Cardiac muscle cell (in vitro differentiated cells and primary cell): ENCODE data around the gene TCTN3. TPM values are rescaled to one million over a fixed set of nuclear protein-coding genes. Genes with fewer than 3 reads are reported as not detected.
A peak's percentile ranks its signal among the peaks of the same experiment; 100 is the strongest.

Source experiments
- DNase-seq, 2 donors: peaks; one replicate each; pipeline versions ENCODE4 v3.0.0 to v3.0.0-alpha.2; 2010 to 2017; ENCODE audit warnings: low read depth in 1 of 2, low spot score in 1 of 2
- H3K27ac ChIP-seq: fragments of 200-600 bp; sonication (generic); 2 replicates; pipeline ENCODE4 v1.5.1; 2016
- H3K27me3 ChIP-seq: fragments of 200-600 bp; sonication (generic); 2 replicates; pipeline ENCODE4 v1.6.0; 2016; ENCODE audit warnings: control low read depth
- H3K36me3 ChIP-seq: fragments of 200-600 bp; sonication (generic); 2 replicates; pipeline ENCODE4 v1.5.1; 2016; ENCODE audit warnings: control low read depth
- H3K4me1 ChIP-seq: fragments of 200-600 bp; sonication (generic); 2 replicates; pipeline ENCODE4 v1.8.1; 2017; ENCODE audit warnings: low read depth, mild to moderate bottlenecking, mixed run types
- H3K4me3 ChIP-seq: fragments of 200-600 bp; sonication (generic); 2 replicates; pipeline ENCODE4 v1.5.1; 2016; ENCODE audit warnings: mild to moderate bottlenecking
- H3K9me3 ChIP-seq: fragments of 200-600 bp; sonication (generic); 2 replicates; pipeline ENCODE4 v1.5.1; 2017; ENCODE audit warnings: low read depth, mild to moderate bottlenecking, control low read depth
- polyA plus RNA-seq: library from polyadenylated mRNA; unstranded; fragments of >200 nt; fragmentation: Nextera tagmentation; extraction: Ambion mirVana; gene quantifications from 2 replicates; pipeline ENCODE4 v1.2.1, GENCODE V29; 2016
- total RNA-seq: library from RNA; depleted of rRNA; stranded (reverse); fragments of >200 nt; gene quantifications from 2 replicates; pipeline ENCODE4 v1.2.3, GENCODE V29; 2016
- TF ChIP-seq, protein P1 (sequence below): IDR thresholded peaks from 2 replicates; pipeline ENCODE4 v1.5.1; 2012; ENCODE audit warnings: low read depth, mild to moderate bottlenecking, low read length

TCTN3 gene
- total and polyA plus RNA-seq, 2 experiments from 2014 or later: 21.9 to 40.6 TPM

DNA sequence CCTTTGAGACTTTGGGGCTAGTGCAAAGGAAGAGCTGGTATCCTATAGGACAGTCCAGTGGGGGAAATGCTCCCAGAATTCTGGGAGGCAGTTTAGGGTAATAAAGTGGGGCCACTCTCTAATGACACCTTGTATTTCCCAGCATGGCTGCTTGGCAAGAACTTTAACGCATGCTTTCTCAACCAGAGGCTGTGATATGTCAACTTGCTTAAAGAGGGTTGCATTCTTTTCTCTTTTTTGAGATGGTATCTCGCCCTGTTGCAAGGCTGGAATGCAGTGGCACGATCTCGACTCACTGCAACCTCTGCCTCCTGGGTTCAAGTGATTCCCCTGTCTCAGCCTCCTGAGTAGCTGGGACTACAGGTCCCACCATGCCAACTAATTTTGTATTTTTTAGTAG is 75.6 kb downstream of the TCTN3 start:
- Histone ChIP-seq H3K9me3 (no peaks in the 10 kb centered on the region), H3K36me3 (peaks cover 50% of the 10 kb centered on the region), H3K27me3 (no peaks in the 10 kb centered on the region), H3K4me3 (no peak overlapping the region), H3K27ac (peak overlapping the region; percentile 19), H3K4me1 (no peaks in the 10 kb centered on the region)
- TF ChIP-seq, protein P1, sequence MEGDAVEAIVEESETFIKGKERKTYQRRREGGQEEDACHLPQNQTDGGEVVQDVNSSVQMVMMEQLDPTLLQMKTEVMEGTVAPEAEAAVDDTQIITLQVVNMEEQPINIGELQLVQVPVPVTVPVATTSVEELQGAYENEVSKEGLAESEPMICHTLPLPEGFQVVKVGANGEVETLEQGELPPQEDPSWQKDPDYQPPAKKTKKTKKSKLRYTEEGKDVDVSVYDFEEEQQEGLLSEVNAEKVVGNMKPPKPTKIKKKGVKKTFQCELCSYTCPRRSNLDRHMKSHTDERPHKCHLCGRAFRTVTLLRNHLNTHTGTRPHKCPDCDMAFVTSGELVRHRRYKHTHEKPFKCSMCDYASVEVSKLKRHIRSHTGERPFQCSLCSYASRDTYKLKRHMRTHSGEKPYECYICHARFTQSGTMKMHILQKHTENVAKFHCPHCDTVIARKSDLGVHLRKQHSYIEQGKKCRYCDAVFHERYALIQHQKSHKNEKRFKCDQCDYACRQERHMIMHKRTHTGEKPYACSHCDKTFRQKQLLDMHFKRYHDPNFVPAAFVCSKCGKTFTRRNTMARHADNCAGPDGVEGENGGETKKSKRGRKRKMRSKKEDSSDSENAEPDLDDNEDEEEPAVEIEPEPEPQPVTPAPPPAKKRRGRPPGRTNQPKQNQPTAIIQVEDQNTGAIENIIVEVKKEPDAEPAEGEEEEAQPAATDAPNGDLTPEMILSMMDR: no peak
- DNase-seq: no peak

DNA sequence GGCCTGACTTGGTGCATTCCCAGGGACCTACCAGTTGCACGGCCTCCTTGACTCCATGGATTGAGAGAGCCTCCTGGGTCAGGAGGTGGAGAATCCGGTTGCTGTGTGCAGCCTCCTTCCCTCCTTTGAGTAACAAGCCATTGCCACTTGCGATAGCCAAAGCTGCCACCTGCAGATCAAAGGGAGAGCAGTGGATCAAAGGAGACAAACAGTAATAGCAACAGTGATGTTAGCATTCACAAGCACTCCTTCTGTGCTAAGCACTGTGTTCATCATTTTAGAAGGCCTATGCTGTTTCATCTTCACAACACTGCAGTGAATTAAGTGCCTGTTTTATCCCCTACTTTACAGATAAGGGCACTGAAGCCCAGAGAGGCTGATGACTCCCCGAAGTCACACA is 77.3 kb downstream of the TCTN3 start:
- no peak for DNase-seq
- H3K27me3 ChIP-seq: no peaks in the 10 kb centered on the region
- peaks cover 46% of the 10 kb centered on the region for H3K36me3 ChIP-seq
- H3K4me3 ChIP-seq: no peak overlapping the region
- H3K4me1 ChIP-seq: no peaks in the 10 kb centered on the region
- no peak overlapping the region for H3K27ac ChIP-seq
- TF ChIP-seq, protein P1: no peak
- H3K9me3 ChIP-seq: no peaks in the 10 kb centered on the region

Other genes starting within 250 kb of the TCTN3 start
- gene SORBS1, start 132.6 kb downstream of the TCTN3 start, total RNA-seq: 14.9 and 20.6 TPM in 2 replicates
- 11.0 and 12.8 TPM in 2 replicates for gene SORBS1, start 132.6 kb downstream of the TCTN3 start, polyA plus RNA-seq
- 40.4 and 44.1 TPM in 2 replicates for gene ALDH18A1, start 37.2 kb downstream of the TCTN3 start, total RNA-seq
- gene ALDH18A1, start 37.2 kb downstream of the TCTN3 start, polyA plus RNA-seq: 46.6 and 49.3 TPM in 2 replicates
- 0.95 and 1.1 TPM in 2 replicates for gene ENTPD1, start 62.2 kb upstream of the TCTN3 start, total RNA-seq
- 1.6 and 2.0 TPM in 2 replicates for gene ENTPD1, start 62.2 kb upstream of the TCTN3 start, polyA plus RNA-seq
- 0.07 and 0.15 TPM in 2 replicates for gene CC2D2B, start 214.0 kb upstream of the TCTN3 start, total RNA-seq
- gene CC2D2B, start 214.0 kb upstream of the TCTN3 start, polyA plus RNA-seq: 0.18 and 0.35 TPM in 2 replicates